ENCODE measurements around the gene WARS2.

WARS2 gene

DNA sequence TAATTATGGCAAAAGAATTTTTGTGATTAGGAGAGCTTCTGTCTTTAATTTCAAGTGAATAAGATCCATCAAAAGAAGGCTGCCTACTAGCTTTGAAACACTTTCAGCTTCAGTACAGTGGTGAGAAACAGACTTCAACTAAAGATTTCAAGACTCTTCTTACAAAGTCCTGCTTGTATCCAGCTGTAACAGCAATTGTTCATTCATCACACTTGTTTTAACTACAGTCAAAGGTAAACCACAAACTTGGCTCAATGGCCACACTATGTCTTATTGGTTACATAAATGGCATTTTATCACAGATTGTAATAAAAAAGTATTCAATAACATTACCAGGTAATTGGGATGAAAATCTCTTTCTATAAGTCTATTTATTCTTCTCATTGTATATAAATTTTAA is 59.2 kb downstream of the WARS2 start:
- DNase-seq: no peak

DNA sequence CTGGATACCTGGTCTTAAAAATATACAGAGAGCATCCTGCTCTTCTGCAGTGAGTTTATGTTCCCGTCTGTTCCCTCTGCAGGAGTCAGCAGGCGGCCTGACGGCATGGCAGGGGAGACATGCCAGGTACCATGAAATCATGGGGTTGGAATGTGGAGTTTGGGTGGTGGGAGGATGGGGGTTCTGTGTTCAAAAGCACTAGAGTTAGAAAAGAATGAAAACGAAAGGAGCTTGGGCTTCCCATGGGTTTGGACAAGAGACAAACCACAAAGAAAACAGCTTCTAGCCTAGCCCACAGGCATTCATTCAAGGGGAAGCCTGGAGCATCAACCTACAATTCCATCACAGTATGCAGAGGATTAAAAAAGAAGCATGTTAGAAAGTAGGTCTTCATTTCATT is 59.9 kb downstream of the WARS2 start:
- DNase-seq: no peak

DNA sequence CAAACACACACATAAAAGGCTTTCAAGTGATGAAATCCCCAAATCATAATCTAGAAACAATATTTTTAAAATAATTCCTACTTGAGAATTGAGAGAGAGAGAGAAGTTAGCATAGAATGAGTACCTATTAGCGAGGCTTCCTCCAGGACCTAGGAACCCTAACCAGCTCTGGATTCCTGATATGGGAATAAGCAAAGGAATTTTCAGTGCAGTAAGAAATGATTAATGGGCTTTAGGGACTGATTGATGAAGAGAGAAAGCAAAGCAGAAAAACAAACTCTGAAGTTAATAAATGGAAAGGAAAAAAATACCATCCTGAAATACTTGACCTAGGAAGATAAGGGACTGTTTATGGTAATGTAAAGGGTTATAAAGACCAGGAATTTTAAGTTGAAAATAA is 60.6 kb downstream of the WARS2 start:
- DNase-seq: no peak

DNA sequence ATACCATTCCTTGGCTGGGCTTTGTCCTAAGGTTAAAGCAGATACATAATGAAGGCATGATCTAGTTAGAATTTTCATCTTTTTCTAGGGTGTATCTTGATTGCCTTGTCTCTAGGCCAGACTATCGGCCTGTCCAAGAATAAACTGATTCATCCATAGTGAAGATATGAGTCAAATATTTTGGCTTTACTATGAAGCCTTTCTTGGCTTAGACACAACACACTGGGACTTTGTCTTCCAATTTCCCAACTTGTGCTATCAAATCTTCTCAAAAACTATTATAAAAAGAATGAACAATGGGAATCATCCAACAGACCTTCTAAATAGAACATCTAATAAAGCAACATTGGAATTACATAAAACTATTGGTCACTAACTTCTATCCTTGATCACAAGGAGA is 64.8 kb downstream of the WARS2 start:
- no peak for DNase-seq

DNA sequence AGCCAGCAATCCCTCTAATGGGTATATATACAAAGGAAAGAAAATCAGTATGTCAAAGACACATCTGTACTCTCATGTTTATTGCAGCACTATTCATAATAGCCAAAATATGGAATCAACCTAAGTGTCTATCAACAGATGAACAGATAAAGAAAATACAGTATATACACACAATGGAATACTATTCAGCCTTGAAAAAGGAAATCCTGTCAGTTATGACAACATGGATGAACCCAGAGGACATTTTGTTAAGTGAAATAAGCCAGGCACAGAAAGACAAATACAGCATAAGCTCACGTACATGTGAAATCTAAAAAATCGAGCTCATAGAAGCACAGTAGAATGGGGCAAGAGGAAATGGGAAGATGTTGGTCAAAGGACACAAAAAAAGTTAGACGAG is 69.1 kb downstream of the WARS2 start:
- no peak for DNase-seq

DNA sequence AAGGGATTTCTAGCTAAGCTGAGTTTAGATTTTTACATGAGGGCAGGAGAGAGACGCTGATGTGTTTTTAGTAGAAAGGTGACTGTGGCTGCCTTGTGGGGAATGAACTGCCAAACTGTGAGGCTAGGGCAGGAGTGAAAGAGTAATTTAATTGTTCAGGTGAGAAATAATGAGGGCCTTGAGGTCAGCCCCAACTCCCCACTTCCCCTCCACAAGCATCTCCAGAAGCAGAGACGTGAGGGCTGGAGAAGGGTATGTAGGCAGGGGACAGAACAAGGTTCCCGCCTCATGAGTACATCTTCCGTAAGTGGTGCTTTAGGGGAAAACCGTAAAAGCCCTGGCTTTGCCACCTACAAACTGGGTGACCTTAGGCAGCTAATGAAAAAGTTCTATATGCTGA is 70.8 kb downstream of the WARS2 start:
- no peak for DNase-seq

DNA sequence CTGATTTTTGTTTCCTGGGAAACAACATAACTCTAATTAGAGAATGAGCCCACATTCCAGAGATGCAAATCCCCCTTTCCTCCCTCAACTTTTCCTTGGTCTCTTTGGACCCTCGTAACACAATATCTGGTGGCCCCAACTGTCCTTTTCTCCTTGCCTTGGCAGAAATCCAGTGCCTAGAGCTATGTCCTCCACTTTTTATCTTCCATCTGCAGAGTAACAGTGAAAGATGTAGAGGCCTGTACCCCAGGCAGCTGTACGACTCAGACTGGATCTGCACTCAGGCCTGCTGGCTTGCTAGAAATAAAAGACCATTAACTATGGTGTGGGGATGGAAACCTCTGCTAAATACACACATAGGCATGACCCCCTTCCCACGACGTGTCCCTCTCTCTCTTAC is 72.0 kb downstream of the WARS2 start:
- no peak for DNase-seq

DNA sequence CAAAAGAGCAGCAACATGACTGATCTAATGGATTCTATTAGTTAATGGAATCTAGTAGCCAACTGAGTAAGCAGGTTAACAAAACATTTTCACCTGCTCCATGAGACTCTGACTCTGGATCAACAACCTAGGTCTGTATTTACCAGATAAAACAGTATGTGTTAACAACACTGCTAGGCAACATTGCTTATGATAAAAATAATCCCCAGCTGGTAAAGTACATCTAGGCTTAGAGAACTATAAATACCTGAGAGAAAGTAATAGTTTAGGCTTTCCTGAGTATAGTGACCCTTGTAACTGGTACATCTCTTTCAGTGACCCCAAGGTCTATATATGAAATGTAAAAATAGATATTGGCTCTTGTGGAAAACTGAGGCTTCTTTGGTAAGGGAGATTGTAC is 78.8 kb downstream of the WARS2 start:
- DNase-seq: no peak

DNA sequence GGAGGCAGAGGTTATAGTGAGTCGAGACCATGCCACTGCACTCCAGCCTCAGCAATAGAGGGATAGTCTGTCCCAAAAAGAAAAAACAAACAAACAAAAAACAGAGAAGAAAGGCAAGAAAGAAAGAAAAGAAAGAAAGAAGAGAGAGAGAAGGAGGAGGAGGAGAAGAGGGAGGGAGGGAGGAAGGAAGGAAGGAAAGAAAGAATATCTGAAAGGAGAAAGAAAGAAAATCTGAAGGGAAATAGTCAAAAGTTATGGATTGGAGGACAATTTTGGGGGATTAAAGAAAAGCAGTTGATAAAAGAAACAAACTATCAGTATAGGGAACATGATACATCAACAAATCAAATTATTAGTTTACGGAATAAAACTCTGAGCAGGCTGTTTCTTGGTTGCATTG is 84.9 kb downstream of the WARS2 start:
- no peak for DNase-seq

DNA sequence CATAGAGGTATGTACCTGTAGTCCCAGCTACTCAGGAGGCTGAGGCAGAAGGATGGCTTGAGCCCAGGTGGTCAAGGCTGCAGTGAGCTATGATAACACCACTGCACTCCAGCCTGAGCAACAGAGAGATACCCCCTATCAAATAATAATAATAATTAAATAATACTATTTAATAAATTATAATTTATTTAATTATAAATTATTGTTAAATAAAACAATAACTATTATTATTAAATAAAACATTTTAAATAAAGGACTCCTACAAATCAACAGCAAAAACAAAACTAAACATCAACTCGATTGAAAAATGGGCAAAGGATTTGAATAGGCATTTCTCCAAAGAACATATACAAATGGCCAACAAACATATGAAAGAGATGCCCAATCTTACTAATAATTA is 86.5 kb downstream of the WARS2 start:
- DNase-seq: no peak

DNA sequence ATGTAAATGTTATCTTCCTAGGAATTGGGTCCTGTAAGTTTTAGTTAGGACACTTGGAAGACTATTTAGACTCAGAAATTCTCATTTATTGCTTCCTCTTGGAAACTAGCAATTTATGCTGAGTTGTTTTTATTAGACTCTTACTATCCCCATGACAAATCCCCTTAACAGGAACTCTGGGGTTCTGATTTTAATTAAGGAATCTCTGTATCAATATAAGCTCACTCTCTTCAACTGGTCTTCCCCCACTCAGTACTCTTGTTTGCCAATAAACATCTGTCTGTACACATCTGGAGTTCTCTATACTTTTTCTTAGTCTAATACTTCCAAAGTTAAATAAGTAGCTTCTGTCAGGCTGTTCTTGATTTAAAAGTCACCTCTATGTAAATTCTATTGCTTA is 88.2 kb downstream of the WARS2 start:
- no peak for DNase-seq

DNA sequence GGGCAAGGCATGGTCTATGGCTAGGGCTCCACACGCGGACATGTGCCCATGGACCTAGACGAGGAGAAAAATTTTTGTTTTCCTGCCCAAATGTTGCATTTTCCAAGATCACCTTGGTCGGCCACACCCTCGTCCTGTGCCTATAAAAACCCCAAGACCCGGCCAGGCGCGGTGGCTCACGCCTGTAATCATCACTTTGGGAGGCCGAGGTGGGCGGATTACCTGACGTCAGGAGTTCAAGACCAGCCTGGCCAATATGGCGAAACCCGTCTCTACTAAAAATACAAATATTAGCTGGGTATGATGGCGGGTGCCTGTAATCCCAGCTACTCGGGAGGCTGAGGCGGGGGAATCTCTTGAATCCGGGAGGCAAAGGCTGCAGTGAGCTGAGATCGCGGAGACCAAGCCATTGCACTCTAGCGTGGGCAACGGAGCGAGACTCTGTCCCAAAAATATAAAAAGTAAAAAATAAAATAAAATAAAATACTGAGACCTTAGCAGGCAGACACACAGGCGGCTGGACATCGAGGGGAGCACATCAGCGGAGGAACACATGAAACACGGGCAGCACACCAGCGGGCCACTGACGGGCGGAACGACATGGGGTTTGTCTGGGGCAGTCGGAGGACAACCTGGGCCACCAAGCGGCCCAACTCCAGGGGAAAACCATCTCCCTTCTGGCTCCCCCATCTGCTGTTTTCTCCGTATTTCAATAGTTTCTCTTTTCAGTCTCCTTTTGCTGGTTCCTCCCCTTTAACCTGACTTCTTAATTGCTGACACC is 91.6 kb downstream of the WARS2 start:
- DNase-seq: no peak

DNA sequence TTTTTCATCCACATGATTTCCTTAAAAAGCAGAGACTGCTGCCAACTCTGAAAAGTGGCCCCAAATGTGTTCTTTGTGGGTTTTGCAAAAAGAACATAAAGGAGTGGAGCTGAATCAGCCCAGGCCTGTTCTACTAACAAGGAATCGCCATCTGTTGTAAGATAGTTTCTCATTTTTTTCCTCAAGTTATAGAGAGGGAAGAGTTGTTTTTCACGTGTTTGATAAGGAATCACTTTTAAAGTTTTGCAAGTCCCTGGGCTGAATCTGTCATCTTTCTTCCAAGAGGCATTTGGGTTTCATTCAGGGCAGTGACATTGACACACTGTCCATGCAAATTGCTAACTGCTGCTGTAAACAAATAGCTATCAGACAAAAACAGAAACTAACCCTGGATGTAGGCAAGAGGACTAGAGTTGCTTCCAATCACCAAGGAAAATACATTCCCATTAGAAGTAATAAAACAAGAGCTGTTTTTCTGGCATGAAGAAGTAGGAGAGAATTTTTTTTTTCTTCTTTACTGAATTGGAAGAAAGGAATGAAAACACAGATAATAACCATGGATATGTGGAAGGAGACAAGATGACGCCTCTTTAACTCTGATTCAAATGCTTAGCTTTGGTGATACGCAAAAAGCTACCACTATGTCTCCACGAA is 93.5 kb downstream of the WARS2 start:
- DNase-seq: peak; percentile 57

DNA sequence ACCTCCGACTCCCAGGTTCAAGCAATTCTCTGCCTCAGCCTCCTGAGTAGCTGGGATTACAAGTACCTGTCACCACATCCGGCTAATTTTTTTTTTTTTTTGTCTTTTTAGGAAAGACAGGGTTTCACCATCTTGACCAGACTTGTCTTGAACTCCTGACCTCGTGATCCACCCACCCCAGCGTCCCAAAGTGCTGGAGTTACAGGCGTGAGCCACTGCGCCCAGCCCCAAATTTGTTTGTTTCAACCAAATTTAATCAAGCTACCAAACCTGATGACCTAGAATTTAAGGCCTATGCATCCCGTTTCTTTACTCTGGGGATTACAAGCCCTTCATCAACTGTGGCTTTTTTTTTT is 94.0 kb downstream of the WARS2 start:
- peak; percentile 75 for DNase-seq

DNA sequence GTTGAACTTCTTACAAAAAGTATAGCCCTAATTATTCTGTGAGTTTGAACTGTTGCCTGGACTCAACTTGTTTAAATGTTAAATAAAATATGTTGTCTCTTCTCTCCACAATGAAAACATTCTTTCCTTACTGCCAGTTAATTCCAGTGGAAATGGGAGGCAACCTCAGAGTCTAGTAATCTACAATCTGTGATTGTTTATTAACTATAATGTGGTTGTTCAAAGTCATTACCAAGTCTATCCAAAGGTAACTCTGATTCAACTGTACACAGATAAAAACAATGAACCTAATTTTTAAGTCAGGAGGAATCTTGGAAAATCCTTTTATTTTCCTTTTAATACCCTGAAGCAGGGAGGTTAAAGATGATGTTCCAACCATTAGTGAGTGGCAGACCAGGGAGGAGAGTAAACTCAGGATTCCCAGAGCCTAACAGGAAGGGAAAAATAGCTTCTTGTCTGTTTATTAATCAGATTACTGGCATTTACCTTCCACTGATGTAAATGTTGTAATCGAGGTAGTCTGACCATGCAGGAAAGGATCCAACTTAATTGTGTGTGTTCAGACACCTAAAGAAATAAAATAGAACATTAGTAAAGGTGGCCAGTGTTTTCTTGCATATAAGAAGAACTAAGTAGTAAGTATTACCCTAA is 95.2 kb downstream of the WARS2 start:
- no peak for DNase-seq

DNA sequence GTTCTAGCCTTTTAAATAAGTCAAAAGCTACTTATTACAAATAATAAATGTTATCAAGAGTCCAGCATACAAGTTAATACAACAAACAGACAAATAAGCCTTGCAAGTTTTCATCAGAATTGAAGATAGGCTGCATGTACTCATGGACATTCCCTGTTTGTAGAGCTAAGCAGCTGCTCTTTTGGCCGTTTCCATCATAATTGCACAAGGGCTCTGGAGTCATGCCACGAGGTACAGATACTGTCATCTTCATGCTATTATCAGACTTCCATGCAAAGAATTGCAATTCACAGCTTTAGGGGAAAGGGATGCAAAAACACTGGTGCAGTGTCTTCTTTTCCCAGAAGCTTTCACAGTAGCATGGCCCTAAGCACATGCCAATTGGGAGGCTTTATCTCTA is 99.5 kb downstream of the WARS2 start:
- DNase-seq: no peak

DNA sequence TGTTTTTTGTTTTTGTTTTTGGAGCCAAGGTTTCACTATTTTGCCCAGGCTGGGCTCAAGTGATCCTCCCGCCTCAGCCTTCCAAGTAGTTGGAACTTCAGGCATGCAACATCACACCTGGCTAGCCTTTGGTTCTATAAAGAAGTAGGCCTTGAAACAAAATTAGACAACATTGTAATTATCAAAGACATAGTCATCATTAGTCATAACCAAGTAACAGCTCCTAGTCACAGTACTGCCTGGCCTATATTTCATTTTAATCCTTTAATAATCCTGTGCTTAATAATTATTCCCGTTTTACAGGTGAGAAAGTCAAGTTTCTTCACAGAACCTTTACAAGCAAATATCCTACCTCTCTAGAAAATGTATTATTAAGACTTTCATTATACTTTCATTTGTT is 100.0 kb downstream of the WARS2 start:
- DNase-seq: no peak

DNA sequence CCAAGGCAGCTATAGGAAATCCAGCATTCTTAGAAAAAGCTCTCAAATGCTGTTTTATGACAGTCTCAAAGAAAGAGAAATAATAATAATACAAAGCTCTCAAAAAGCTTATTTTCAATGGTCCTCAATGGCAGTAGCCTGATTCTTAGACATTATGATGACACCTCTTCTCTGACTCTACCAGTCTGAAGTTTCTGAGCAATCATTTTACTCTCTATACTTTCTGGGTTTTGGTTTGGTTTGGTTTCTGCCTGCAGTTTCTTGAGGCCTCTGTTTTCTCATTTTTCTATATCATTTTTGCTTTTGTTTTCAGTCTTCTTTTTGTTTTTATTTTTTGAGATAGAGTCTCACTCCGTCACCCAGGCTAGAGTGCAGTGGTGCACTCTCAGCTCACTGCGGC is 102.1 kb downstream of the WARS2 start:
- no peak for DNase-seq

DNA sequence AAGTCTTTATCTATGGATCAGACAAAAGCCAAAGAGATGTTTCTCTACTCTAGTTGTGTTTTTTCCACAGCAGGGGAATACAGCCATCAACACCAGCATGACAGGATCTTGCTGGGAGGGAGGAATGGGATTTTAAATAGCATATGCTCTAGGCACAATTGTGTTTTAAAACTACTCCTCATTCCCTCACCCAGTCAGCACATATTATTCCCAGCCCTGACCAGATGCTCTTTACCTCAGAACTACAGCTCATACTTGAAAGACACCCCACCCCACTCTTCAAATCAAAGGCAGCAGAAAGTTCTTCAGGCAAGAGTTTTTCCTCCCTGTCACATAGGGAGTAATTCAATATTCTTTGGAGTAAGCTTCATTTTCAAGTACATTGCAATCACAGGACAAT is 106.1 kb downstream of the WARS2 start:
- no peak for DNase-seq

DNA sequence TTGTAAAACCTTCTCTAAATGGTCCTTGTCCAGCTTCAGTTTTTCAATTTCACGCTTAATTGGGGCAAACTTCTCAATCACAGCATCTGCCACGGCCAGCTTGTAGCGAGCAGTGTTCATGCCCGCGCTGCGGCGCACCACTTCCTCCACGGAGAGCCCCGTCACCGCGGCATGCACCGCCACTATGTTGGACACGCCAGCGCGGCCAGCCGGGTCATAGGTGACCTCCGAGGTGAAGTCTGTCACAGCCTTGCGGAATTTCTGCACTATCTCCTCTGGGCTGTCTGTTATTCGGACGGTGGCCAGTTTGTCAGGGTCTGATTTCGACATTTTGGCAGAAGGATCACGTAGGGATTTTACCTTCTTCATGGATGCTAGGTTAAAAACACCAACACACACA is 107.5 kb downstream of the WARS2 start:
- DNase-seq: no peak

DNA sequence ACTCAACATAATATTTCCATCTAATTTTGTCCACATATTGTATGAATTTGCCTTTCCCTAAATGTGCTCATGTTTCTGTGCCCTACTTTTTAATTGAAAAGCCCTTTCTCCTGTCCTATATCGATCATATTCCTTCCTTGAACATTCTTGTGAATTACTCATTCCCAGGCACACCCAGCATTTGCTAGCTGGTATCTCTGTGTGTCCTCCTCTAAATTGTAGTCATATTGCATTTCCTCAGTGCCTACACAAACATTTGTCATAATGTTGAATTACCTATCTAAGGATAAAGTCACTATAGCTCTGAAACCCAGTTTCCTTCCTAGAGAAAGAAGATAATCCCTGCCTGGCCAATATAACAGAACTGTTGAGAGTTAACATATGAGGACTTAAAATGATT is 112.7 kb downstream of the WARS2 start:
- no peak for DNase-seq

DNA sequence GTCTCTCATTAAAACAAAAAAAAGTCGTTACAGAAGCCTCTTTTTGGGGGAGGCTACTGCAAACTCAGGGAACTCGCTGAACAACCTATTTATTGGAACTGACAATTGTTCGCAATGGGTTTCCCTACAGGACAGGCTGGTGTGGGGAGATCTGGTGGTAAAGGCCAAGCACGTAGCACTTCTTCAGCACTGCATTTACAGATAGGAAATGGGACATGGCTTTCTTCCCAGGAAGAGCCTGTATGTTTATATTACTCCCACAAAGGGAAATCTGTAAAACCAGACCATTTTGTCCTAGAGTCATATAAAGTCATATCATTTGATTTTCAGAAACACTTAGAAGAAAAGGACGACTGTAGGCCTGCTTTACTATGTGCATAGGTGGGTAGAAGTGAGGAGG is 113.5 kb downstream of the WARS2 start:
- no peak for DNase-seq

DNA sequence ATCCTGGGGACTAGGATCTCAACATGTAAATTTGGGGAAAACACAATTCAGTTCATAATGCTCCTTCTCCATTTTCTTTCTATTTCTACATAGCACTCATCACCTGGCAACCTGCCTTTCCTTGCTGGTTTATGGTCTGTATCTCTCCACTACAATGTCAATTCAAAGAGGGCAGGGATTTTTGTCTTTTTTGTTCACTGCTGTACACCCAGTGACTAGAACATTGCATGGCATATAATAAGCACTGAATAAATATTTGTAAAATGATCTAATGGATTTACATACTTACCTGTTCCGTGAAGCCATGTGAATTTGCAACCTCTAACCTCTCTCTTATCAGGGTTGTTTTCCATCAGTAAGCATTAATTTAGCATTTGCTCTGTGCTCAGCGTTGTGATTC is 124.9 kb downstream of the WARS2 start:
- DNase-seq: no peak

DNA sequence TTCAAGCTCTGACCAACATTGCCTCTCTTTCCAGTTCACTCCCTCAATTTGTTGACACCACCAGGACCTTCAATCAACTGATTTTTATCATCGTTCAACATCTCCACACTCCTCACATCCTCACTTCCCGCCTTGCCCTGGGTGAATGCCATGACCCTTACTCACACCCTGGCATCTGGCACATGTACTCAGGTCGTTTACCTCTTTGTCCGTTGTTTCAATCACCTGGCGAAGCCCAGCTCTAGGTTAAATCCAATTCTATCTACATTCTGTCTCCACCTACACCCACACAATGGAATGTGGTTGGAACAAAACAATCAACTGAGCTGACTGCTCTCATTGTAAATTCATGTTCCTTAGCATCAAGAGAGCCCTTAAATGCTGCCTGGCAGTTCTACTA is 128.1 kb downstream of the WARS2 start:
- DNase-seq: no peak

DNA sequence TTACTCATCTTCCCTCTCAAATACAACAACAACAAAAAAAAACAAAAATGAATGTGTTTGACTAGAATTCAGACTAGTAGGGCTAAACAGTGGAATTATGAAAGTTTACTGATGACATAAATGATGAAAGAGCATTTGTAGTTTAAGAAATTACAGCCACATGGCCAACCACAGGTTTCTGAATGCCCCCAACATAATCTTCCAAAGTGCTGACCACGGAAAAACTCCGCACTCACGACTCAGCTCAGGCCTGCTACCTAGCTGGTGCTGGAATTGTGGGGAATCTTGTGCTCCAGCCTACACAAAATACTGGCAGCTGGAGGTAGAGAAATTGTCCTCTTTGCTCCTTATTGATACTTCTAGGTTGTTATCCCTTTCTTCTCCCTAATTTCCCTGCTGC is 128.7 kb downstream of the WARS2 start:
- no peak for DNase-seq

Measured in NCI-H2171 treated with DMSO at 0.1 percent for 48 hours (cell line).